Dermis lymphatic vessel endothelial cell (primary cell): Measurements from ENCODE around the gene PTF1A. TPM values are rescaled to one million over a fixed set of nuclear protein-coding genes. Genes with fewer than 3 reads are reported as not detected.

Experiments used
- total RNA-seq: library from RNA; depleted of rRNA; stranded (reverse); fragments of >200 nt; gene quantifications from 2 replicates; pipeline ENCODE4 v1.2.1, GENCODE V29; 2014

PTF1A gene
- total RNA-seq: not detected in 2 replicates

GRCh38 chr10:23191764-23192711 lies at the start of gene PTF1A:
TSS of gene PTF1A (plus strand) at chr10:23192312. CDS start at chr10:23192531, 219 bp downstream.

Other genes with a start within 250 kb of the PTF1A start
- gene MSRB2, start 96.7 kb upstream of the PTF1A start, total RNA-seq: 8.3 and 8.8 TPM in 2 replicates
- under 0.01 TPM in 1 of 2 replicates, not detected in the other for gene C10orf67, start 152.5 kb downstream of the PTF1A start, total RNA-seq
- 7.7 and 11.3 TPM in 2 replicates for gene OTUD1, start 246.8 kb downstream of the PTF1A start, total RNA-seq